K562 (cell line): ENCODE data around the gene MYO10. TPM values are rescaled to one million over a fixed set of nuclear protein-coding genes. Genes with fewer than 3 reads are reported as not detected.

Source experiments
- ATAC-seq: fragments of 200-7000 bp; cut with Tn5 transposase; 3 replicates; pipeline ENCODE4 v1.9.1; 2020; ENCODE audit warnings: moderate library complexity
- BruUV-seq: library from RNA; stranded (reverse); fragments of 400-500 nt; replicated peaks from 2 replicates; lab custom pipeline; 2021; lab: Mats Ljungman, UMichigan
- CTCF ChIA-PET: fragments of 300-600 bp; formaldehyde crosslinking; extraction: SDS; loops from one replicate; lab custom pipeline; 2021; ENCODE audit warnings: low intra/inter-chr PET ratio; lab: Yijun Ruan, JAX
- POLR2A ChIA-PET: fragments of 300-600, 350-650 bp; sonication (Branson Sonifier 250); formaldehyde crosslinking; extraction: SDS; loops from one replicate; lab custom pipeline; 2021; ENCODE audit warnings: antibody characterized with exemption, inconsistent platforms; lab: Yijun Ruan, JAX
- DNase-seq, 4 experiments: peaks; one replicate each; pipeline versions ENCODE4 v3.0.0 to v3.0.0-alpha.2; 2011 to 2018; ENCODE audit warnings: low spot score in 3 of 4, mixed read lengths in 3 of 4; ENCODE audit errors: extremely low read depth in 1 of 4
- FAIRE-seq: peaks from 2 replicates; lab custom pipeline; 2011; peaks lifted over from hg19 to GRCh38; lab: Jason Lieb, UNC
- H2AFZ ChIP-seq: 2 replicates; pipeline ENCODE4 v1.6.0; 2011; ENCODE audit warnings: low read depth, low read length, control low read depth, inconsistent platforms
- H3K27ac ChIP-seq: fragments of 200-600 bp; 3 replicates; pipeline ENCODE4 v1.8.0; 2011; ENCODE audit warnings: low read depth, mild to moderate bottlenecking, control low read depth, inconsistent platforms, low read length, moderate library complexity, mixed read lengths; ENCODE audit errors: extremely low read depth
- H3K27me3 ChIP-seq, 2 experiments: fragments of 300-600 bp in 1 of 2; 2 replicates in 1 of 2; 3 replicates in 1 of 2; pipeline versions ENCODE4 v1.6.0 to v1.8.0; 2011; ENCODE audit warnings: inconsistent platforms in 2 of 2, low read length in 2 of 2, mild to moderate bottlenecking in 1 of 2, mixed read lengths in 1 of 2, moderate library complexity in 1 of 2; ENCODE audit not compliant: control insufficient read depth in 2 of 2, insufficient read depth in 2 of 2
- H3K36me3 ChIP-seq: fragments of 300-600 bp; 3 replicates; pipeline ENCODE4 v1.8.0; 2011; ENCODE audit warnings: mild to moderate bottlenecking, low read length, inconsistent platforms; ENCODE audit not compliant: control insufficient read depth, insufficient read depth
- H3K4me1 ChIP-seq, 2 experiments: fragments of 200-600 bp in 1 of 2; replicated peaks in 1 of 2; 2 replicates in 1 of 2; 3 replicates in 1 of 2; pipeline versions ENCODE4 v1.5.1 to v1.8.0; 2011; ENCODE audit warnings: inconsistent platforms in 2 of 2, low read length in 2 of 2, mild to moderate bottlenecking in 1 of 2, mixed read lengths in 1 of 2, moderate library complexity in 1 of 2; ENCODE audit not compliant: control insufficient read depth in 2 of 2, insufficient read depth in 2 of 2
- H3K4me2 ChIP-seq: 2 replicates; pipeline ENCODE4 v1.6.1; 2011; ENCODE audit warnings: low read length, control low read depth, inconsistent platforms, mixed read lengths; ENCODE audit not compliant: insufficient read depth
- H3K4me3 ChIP-seq: fragments of 200-600 bp; sonication (generic), shearing (Covaris generic); 2 replicates; pipeline ENCODE4 v1.5.1; 2016; ENCODE audit warnings: control low read depth, inconsistent platforms
- H3K79me2 ChIP-seq: fragments of 200-600 bp; 3 replicates; pipeline ENCODE4 v1.8.0; 2011; ENCODE audit warnings: low read length, inconsistent platforms; ENCODE audit not compliant: control insufficient read depth, insufficient read depth
- H3K9ac ChIP-seq, 2 experiments: 2 replicates each; pipeline versions ENCODE4 v1.6.0 to v1.6.1; 2011; ENCODE audit warnings: low read depth in 2 of 2, low read length in 2 of 2, control low read depth in 1 of 2, inconsistent platforms in 1 of 2, mild to moderate bottlenecking in 1 of 2, mixed read lengths in 1 of 2; ENCODE audit not compliant: insufficient read depth in 1 of 2
- H3K9me1 ChIP-seq: one replicate; pipeline ENCODE4 v1.6.0; 2011; ENCODE audit warnings: inconsistent platforms, mild to moderate bottlenecking, low read length, moderate library complexity; ENCODE audit not compliant: control insufficient read depth, insufficient read depth
- H3K9me3 ChIP-seq: replicated peaks from 2 replicates; pipeline ENCODE4 v1.5.1; 2011; ENCODE audit warnings: low read depth, low read length, inconsistent platforms; ENCODE audit not compliant: control insufficient read depth, insufficient read depth
- H4K20me1 ChIP-seq: replicated peaks from 2 replicates; pipeline ENCODE4 v1.6.1; 2011; ENCODE audit warnings: low read length, inconsistent platforms, mixed read lengths; ENCODE audit not compliant: control insufficient read depth, insufficient read depth
- BACH1 ChIP-seq: fragments of 200-800 bp; sonication (Bioruptor generic); IDR thresholded peaks from 2 replicates; pipeline ENCODE4 v1.6.1; 2016; ENCODE audit warnings: missing genetic modification characterization, missing compliant biosample characterization
- CCNT2 ChIP-seq: IDR thresholded peaks from 2 replicates; pipeline ENCODE4 v1.6.1; 2011; ENCODE audit warnings: borderline replicate concordance, low read depth, mild to moderate bottlenecking, moderate library complexity, mixed read lengths, low read length; ENCODE audit not compliant: insufficient read length; ENCODE audit errors: extremely low read depth
- ETS2 ChIP-seq: IDR thresholded peaks from 2 replicates; pipeline ENCODE4 v1.6.1; 2016; ENCODE audit warnings: borderline replicate concordance, missing genetic modification characterization, mild to moderate bottlenecking, moderate library complexity, missing compliant biosample characterization; ENCODE audit not compliant: poor library complexity, severe bottlenecking
- FOXK1 ChIP-seq: sonication (generic); formaldehyde crosslinking; IDR thresholded peaks from 2 replicates; pipeline ENCODE4 v1.8.0; 2022; ENCODE audit warnings: missing genetic modification reagents, mild to moderate bottlenecking, borderline replicate concordance
- HDAC1 ChIP-seq, 2 experiments: fragments of 450-650 bp; IDR thresholded peaks; 2 replicates each; pipeline ENCODE4 v1.6.1; 2016 to 2017; ENCODE audit warnings: inconsistent platforms in 1 of 2, mild to moderate bottlenecking in 1 of 2, moderate library complexity in 1 of 2
- HEY1 ChIP-seq: fragments of 250-450 bp; sonication (Bioruptor Pico); IDR thresholded peaks from 2 replicates; pipeline ENCODE4 v1.5.0; 2020; ENCODE audit warnings: mild to moderate bottlenecking, moderate library complexity, borderline replicate concordance
- HLTF ChIP-seq: fragments of 450-650 bp; IDR thresholded peaks from 2 replicates; pipeline ENCODE4 v1.6.1; 2016
- IRF2 ChIP-seq: sonication (generic); formaldehyde crosslinking; IDR thresholded peaks from 2 replicates; pipeline ENCODE4 v1.8.1; 2022; ENCODE audit warnings: mild to moderate bottlenecking, missing genetic modification reagents
- JUNB ChIP-seq: fragments of 450-650 bp; formaldehyde crosslinking; conservative IDR thresholded peaks from 2 replicates; pipeline ENCODE4 v1.4.0; 2020; ENCODE audit warnings: mild to moderate bottlenecking
- KAT8 ChIP-seq: fragments of 450-650 bp; IDR thresholded peaks from 2 replicates; pipeline ENCODE4 v1.6.1; 2016; ENCODE audit warnings: low read depth, mild to moderate bottlenecking
- MTF1 ChIP-seq: fragments of 250-450 bp; sonication (Bioruptor Pico); IDR thresholded peaks from 2 replicates; pipeline ENCODE4 v1.9.0; 2021; ENCODE audit warnings: moderate library complexity, mild to moderate bottlenecking, inconsistent platforms, borderline replicate concordance
- PTTG1 ChIP-seq: fragments of 450-650 bp; IDR thresholded peaks from 2 replicates; pipeline ENCODE4 v1.6.1; 2016; ENCODE audit warnings: low read depth, mild to moderate bottlenecking, missing genetic modification characterization, missing compliant biosample characterization
- RNF2 ChIP-seq: sonication (generic); IDR thresholded peaks from 2 replicates; pipeline ENCODE4 v1.6.1; 2016
- RUNX1 ChIP-seq: sonication (generic); IDR thresholded peaks from 2 replicates; pipeline ENCODE4 v1.6.1; 2016; ENCODE audit warnings: antibody characterized with exemption, low read depth
- SAP30 ChIP-seq: fragments of 200-600 bp; sonication (generic); IDR thresholded peaks from 2 replicates; pipeline ENCODE4 v1.6.1; 2012; ENCODE audit warnings: borderline replicate concordance, low read depth, mild to moderate bottlenecking, moderate library complexity, low read length, control low read depth, inconsistent platforms; ENCODE audit not compliant: insufficient read depth, poor library complexity, severe bottlenecking
- SMAD1 ChIP-seq: fragments of 150-350 bp; IDR thresholded peaks from 2 replicates; pipeline ENCODE4 v1.6.1; 2014; ENCODE audit warnings: low read length, low read depth; ENCODE audit not compliant: partially characterized antibody
- TCF15 ChIP-seq: fragments of 250-450 bp; sonication (Bioruptor Pico); IDR thresholded peaks from 2 replicates; pipeline ENCODE4 v1.8.0; 2022; ENCODE audit warnings: moderate library complexity, mild to moderate bottlenecking, inconsistent platforms
- ZNF197 ChIP-seq: fragments of 200-800 bp; sonication (Bioruptor generic); IDR thresholded peaks from 2 replicates; pipeline ENCODE4 v1.6.1; 2016; ENCODE audit warnings: low read depth, missing genetic modification characterization, missing compliant biosample characterization
- ZNF780A ChIP-seq: fragments of 250-450 bp; sonication (Bioruptor Pico); IDR thresholded peaks from 2 replicates; pipeline ENCODE4 v1.5.0; 2021; ENCODE audit warnings: mild to moderate bottlenecking
- WGBS: fragments of 100-300 bp; shearing (Covaris generic); methylation state at CpG from one replicate; pipeline ENCODE4 v1.1.6; 2016; ENCODE audit warnings: low coverage, mixed read lengths; ENCODE audit not compliant: insufficient coverage; ENCODE audit errors: missing lambda C conversion rate; 5-methylcytosine and 5-hydroxymethylcytosine counted together
- in situ Hi-C: fragments of 300-500 bp; cut with MboI; formaldehyde crosslinking; loops from 4 replicates; pipeline ENCODE4 v1.15.0; 2018; ENCODE audit warnings: inconsistent platforms, mixed read lengths
- intact Hi-C: fragments of 100-400 bp; cut with micrococcal nuclease; formaldehyde crosslinking; loops from 2 replicates; pipeline ENCODE4 v1.14.2; 2022
- polyA plus RNA-seq, 8 experiments: library from polyadenylated mRNA; depleted of rRNA in 4 of 8; stranded (reverse) in 5 of 8; unstranded in 3 of 8; fragments of >200 nt; fragmentation: Nextera tagmentation in 2 of 8; fragmentation: Illumina TruSeq in 1 of 8; extraction: Ambion mirVana in 2 of 8; extraction: Trizol in 1 of 8; gene quantifications; 2 replicates each; pipeline versions ENCODE4 v1.2.1 to v1.2.3, GENCODE V29; 2011 to 2014; ENCODE audit warnings: inconsistent platforms in 1 of 8, missing spikeins in 1 of 8
- total RNA-seq, 7 experiments: library from RNA; depleted of rRNA in 6 of 7; stranded (reverse); fragments of >200 nt in 6 of 7; fragmentation: Illumina TruSeq in 2 of 7; extraction: Trizol in 2 of 7; gene quantifications; 2 replicates each; pipeline versions ENCODE4 v1.2.1 to v1.2.3, GENCODE V29; 2011 to 2021; ENCODE audit warnings: low replicate concordance in 1 of 7

MYO10 gene
- total and polyA plus RNA-seq, 9 of the 15 experiments (the other 6 are each of a cell fraction or from before 2014, with no cell fraction given), result 0.04 to 0.24 TPM; not detected in 7

DNA sequence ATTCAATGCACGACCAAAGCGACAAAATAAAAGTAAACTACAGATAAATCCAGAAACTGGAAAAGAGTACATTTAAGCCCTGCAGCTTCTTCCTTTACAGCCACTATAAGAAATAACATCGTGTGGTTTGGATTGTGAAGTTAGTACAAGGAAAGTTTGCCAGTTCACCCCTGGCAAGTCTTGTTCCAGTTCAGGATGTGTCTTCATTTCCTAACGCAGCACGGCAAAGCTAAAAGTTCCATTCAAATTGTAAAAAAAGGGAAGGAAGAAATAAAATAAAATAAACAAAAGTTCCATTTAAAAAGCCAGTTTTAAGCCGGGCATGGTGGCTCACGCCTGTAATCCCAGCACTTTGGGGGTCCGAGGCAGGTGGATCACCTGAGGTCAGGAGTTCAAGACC is 236.0 kb downstream of the MYO10 start:
- DNase-seq (no peak), ATAC-seq (no peak), FAIRE-seq (no peak)
- Histone ChIP-seq H4K20me1 (no peaks in the 10 kb centered on the region), H3K4me2 (no peak overlapping the region), H3K27me3 (peaks cover 13 to 36% of the 10 kb centered on the region in 2 experiments), H3K9me1 (no peaks in the 10 kb centered on the region), H3K79me2 (no peaks in the 10 kb centered on the region), H3K4me1 (peaks cover 0 to 8% of the 10 kb centered on the region in 2 experiments; a peak in 1 of 5 replicates), H3K36me3 (no peaks in the 10 kb centered on the region), H3K4me3 (no peak overlapping the region), H3K9me3 (no peaks in the 10 kb centered on the region), H3K9ac (no peak overlapping the region), H3K27ac (no peak overlapping the region), H2AFZ (no peak overlapping the region)
- intact Hi-C loops, result no loop called here
- ChIA-PET POLR2A (no interaction called here), CTCF (no interaction called here)
- under 1% methylated on average over 8 of the region's 8 CpGs for WGBS
- TF ChIP-seq SMAD1 (no peak), RNF2 (no peak), SAP30 (no peak), MTF1 (CRISPR knock-in tag) (no peak), FOXK1 (CRISPR knock-in tag) (no peak), KAT8 (no peak), JUNB (CRISPR knock-in tag) (no peak), RUNX1 (no peak), TCF15 (CRISPR knock-in tag) (no peak), PTTG1 (tag) (no peak), HEY1 (CRISPR knock-in tag) (no peak), ZNF197 (no peak), BACH1 (tag) (no peak), ETS2 (tag) (no peak), IRF2 (no peak), CCNT2 (no peak), ZNF780A (CRISPR knock-in tag) (no peak), HDAC1 (IDR thresholded peaks at IDR 0.05) (no peak), HLTF (no peak)
- in situ Hi-C loops, result no loop called here
- BruUV-seq, result no TSS peak
